AG08396 (cell line): ENCODE results near the gene MYPOP.
A peak's percentile ranks its signal among the peaks of the same experiment; 100 is the strongest.
"Not testable (repeated sequence)": the region's sequence is repeated elsewhere in the genome, so short reads cannot be mapped to it uniquely, and the experiment has no call there.

Experiments used
- DNase-seq: peaks from one replicate; pipeline ENCODE4 v3.0.0; 2012; ENCODE audit warnings: low spot score, mixed read lengths

MYPOP gene

DNA sequence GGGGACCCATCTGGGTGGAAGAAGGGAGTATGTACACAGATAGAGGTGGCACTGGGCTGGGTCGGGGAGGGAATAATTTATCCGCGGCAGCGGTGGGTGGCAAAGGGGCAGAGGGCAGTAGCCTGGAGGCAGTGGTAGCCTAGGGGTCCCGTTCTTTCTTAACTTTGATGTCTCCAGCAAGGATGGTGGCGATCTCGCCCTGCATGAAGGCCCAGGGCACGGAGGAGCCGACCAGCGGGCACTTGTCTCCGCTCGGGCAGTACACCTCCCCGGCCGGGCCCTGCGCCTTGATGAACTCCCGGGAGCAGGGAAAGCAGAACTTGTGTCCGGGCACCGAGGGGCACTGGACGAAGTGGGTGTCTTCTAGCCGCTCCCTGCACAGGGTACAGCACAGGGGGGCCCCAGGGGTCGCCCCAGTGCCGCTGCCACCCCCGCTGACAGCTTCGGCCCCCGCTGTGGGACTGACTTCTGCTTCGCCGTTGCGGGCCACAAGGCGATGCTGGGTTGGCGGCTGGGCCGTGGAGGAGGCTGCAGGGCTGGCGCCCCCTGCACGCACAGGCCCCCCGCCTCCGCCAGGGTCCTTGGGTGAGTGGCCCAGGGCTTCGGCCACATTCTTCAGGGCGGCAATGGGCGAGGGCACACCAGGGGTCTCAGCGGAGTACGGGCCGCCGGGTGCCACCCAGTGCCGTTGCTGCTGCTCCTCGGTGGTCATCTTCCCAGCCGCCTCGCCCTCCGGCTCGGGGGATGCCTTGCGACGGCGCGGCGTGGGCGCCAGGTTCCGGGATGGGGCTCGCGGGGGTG lies 18.3 kb downstream of the MYPOP start:
- no peak for DNase-seq

DNA sequence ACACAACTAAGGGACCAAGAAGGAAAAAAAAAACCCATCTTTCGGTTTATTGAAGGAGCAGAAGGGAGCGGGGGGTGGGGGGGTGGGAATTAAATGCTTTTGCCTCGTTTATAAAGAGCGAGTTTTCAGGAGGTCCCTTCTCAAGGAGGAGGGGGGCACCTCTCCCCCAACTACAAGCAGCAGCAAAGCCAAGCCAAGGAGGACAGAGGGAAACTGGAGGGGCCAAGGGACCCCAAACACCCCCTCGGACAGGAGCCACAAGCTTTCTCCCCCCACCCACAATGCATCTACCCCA lies 18.9 kb downstream of the MYPOP start:
- DNase-seq: no peak

DNA sequence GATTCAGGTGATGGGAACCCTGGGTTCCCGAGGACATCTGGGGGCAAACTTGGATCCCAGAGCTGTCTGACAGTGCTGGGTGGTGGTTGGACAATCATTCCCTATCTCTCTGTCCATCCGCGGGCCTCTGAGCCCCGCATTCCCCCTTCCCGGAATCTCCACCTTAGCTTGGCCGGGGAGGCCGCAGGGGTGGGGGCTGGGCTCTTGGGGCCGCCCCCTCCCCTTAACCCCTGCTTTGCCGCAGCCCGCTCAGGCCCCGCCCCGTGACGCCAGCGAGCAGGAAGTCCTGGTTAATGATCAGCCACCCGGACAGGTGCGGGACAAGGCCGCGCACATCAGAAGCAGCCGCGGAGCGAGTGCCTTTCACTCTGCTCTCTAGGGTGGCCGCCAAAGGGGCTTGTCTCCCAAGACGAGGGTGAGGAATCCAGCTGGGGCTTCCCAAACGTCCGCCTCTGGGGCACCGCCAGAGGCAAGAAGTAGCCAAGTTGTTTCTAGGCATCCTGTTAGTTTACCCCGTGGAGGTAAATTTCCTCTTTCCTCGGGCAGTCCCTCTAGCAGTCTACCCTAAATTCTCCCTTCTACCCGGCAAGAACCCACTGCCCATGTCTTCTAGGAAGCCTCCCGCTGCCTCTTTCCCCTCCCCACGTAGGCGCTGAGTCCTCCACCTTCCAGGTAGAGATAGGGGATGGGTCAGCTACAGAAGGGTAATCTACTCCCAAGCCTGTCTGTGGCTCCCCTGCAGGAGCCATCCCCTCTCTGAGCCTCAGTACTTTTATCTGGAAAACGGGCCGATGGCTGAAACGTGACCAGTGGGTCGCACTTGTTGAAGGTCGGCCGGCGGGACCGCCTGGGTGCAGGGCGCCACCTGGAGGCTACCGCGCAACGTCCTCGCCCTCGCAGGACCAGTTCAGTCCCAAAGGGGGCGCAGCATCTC lies 19.5 kb downstream of the MYPOP start:
- DNase-seq: peak; percentile 93

DNA sequence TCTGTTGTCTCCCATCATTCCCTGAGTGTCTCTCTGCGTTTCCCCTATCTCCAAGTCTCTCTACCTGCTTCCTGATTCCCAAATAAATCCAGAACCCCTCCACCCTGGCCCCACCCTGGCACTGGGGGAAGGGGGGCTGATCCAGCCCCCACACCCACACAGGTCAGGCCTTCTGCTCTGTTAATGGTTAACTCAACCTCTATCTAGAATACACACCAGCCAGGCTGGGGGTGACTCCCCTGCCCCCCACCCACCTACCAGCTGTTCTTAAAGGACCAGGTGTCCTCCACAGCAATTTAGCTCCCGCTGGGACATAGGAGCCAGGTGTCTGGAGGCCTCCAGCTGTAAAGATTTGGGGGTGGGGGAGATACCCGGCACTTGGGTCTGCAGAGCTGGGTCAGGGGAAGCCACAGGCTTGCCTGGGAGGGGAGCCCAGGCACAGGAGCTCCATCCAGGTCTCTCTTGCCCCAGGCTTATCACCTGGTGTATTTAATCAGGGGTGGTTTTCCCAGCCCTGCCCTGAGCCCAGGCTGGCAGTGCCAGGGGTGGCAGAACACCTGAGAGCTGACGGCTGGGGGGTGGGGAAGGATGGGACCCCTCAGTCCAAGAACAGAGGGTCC lies 20.4 kb downstream of the MYPOP start:
- no peak for DNase-seq

DNA sequence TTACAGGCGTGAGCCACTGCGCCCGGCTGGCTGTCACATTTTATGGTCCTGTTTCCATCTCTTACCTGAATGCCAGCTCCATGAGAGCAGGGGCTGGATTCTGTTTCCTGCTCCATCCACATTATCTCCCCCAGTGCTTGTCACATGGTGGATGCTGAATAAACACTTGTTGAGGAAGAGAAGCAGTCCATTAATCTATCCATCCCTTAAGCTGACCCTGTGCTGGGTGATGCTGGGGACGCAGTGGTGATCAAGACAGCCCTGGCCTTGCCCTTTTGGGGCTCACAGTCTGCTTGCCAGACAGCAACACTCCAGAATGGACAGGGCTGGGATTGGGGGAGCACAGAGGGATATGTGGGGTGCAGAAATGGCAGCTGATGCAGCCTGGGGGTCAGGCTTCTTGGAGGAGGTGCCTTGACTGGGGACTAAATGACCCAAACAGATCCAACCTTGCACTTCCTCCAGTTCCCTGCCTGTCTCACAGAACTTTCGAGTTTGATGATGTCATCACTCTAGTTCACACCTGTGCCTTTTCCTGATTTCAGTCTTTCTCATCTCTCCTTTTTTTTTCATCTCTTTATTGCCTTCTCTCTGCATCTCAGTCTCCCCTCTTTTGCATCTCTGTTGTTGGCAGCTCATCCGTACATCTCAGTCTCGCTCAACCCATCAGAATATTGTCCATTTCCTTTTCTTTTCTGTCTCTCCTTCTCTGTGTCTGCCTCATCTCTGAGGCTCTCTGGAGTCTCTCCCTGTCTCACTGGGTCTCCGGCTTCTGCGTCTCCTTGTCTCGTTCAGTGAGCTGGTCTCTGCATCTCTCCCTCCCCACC lies 21.1 kb downstream of the MYPOP start:
- DNase-seq: no peak

DNA sequence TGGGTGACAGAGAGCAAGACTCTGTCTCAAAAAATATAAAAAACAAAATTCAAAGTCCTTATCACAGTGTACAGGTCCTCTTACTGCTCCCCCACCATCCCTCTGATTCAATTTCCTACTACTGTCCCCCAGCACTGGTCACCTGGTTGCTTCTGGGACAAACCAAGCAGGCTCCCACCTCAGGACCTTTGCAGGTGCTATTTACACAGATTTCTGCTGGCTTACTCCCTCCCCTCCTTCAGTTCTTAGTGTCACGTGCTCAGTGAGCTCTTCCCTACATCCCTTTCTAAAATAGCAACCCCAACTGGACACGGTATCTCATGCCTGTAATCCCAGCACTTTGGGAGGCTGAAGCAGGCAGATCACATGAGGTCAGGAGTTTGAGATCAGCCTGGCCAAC lies 22.4 kb downstream of the MYPOP start:
- DNase-seq: no peak

DNA sequence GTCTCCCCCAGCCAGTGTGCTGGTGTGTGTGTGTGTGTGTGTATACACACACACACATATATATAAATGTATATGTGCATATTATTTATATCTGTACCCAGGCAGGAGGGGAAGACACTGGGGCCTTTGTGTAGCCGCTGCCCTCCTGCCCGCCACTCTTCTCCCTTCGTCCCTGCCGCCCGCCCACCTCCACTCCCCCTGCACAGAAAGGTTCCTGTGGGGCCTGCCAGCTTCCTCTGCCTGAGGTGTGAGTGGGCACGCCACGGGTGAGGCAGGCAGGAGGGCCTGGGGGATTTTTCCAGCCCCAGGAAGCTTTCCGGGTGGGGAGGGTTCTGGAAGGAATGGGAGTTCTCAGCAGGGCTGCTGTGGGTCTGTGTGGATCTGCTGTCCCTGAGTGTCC lies 23.4 kb downstream of the MYPOP start:
- DNase-seq: no peak

DNA sequence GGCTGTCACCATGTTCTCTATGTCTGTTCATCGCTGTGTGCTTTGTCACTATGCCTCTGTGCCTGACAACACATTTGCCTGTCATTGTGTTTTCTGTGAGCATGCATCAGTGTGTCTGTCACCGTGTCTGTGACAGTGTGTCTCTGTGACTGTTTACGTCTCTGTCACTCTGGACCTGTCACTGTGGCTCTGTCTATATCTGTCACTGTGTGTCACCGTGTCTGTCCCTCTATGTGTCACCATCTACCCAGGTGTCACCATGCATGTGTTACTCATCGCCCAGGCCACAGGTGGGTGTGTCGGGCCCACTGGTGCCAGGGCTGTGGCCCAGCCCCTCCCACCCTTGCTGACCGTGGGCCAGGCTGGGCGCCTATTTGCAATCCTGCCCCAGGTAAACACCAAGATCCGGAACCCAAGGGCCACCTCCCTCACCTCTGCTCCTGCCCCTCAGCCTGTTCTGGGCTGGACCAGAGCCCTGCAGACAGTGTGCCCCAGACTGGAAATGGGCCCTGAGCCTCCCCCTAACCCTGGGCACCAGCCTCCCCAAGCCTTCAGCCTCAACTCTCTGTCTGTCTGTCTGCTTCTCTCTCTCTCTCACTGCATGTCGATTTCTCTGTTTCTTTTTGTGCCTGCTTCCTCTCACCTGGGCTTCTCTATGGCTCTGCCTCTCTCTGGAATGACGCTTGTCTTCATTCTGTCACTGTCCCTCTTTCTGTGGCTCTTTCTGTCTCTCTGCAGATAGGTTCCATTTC lies 24.2 kb downstream of the MYPOP start:
- no peak for DNase-seq

DNA sequence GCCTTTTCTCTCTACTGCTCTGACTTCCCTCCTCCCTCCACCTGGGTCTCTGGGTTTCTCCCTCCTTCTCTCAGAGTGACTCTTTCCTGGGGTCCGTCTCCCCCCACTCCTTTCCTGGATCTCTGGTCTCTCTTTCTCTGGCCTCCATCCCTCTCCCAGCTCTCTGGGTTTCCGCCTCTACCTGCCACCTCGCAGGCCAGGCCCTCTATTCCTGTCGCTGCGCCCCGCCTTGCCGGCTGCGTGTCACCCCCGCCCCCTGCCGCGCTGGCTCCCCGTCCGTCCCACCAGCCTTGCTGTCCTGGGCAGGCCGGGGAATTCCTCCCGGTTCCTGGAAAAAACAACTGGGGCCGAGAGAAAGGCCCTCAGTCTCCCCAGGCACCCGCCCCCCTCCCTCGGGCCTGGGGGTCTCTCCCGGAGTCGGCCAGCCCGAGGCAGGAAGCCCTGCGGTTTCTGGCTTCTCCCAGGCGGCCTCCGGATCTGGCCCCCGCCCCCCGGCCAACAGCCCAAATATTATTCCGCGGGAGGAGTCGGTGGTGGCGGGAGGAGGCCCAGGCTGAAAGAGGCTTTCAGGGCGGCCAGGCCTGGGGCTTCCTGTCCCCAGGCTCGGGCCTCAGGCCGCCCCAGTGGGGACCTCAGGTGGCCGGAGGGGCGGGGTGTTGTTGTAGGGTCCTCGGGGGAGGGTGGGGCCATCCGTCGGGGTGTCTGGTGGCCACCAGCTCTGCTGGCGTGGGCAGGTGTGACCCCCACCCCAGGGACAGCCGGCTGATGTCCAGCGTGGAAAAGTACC lies 25.8 kb downstream of the MYPOP start:
- no peak for DNase-seq

DNA sequence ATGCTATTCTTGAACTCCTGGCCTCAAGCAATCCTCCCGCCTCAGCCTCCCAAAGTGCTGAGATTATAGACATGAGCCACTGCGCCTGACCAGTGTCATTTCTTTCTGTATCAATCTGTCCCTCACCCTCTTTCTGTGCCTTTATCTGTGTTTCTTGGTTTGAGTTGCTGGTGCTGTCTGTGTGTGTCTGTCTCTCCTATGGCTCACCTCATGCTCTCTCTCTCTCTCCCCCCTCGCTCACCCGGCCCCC lies 26.3 kb downstream of the MYPOP start:
- DNase-seq: no peak

DNA sequence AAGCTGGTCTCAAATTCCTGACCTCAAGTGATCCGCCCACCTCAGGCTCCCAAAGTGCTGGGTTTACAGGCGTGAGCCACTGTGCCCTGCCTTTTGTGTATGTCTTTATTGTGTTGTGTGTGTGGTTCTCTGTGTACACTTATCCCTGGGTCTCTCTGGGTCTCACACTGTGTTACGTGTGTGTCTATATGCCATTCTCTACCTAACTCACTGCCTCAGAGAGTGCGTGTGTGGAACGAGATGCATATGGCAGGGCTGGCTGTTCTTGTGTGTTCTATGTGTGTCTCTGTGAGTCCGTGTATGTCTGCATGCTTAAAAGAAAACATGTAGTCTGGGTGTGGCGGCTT lies 27.8 kb downstream of the MYPOP start:
- DNase-seq: no peak

DNA sequence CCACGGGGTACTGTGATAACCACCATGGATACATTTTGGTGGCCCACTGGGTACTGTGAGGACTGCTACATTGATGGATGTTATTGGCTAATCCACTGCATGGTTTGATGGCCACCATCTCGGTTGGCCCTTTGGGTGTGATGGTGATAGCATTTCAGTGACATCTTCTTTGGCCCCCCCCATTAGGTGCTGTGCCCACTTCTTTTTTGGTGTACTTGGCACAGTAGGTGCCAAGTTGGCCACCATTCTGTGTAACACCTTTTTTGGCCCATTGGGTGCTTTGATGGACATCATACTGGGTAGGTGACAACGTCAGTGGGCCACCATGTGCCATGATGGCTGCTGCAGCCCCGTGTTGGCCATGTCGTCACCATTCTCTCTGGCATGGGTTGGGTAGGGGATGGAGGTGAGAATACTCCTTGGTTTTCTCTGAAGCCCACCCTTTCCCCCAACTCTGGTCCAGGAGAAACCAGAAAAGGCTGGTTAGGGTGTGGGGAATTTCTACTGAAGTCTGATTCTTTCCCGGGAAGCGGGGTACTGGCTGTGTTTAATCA lies 29.1 kb downstream of the MYPOP start:
- DNase-seq: no peak

DNA sequence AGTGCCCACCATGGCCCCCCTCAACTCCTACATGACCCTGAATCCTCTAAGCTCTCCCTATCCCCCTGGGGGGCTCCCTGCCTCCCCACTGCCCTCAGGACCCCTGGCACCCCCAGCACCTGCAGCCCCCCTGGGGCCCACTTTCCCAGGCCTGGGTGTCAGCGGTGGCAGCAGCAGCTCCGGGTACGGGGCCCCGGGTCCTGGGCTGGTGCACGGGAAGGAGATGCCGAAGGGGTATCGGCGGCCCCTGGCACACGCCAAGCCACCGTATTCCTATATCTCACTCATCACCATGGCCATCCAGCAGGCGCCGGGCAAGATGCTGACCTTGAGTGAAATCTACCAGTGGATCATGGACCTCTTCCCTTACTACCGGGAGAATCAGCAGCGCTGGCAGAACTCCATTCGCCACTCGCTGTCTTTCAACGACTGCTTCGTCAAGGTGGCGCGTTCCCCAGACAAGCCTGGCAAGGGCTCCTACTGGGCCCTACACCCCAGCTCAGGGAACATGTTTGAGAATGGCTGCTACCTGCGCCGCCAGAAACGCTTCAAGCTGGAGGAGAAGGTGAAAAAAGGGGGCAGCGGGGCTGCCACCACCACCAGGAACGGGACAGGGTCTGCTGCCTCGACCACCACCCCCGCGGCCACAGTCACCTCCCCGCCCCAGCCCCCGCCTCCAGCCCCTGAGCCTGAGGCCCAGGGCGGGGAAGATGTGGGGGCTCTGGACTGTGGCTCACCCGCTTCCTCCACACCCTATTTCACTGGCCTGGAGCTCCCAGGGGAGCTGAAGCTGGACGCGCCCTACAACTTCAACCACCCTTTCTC lies 30.1 kb downstream of the MYPOP start:
- DNase-seq: no peak

DNA sequence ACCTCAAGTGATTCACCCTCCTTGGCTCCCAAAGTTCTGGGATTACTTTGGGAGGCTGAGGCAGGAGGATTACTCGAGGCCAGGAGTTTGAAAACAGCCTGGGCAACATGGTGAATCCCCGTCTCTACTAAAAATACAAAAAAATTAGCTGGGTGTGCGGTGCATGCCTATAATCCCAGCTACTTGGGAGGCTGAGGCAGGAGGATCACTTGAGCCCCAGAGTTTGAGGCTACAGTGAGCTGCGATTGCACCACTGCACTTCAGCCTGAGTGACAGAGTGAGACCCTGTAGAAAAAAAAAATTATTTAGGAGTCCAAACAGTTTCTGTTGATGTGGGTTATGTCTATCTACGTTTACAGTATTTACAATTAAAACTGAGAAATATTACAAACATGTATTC lies 31.6 kb downstream of the MYPOP start:
- no peak for DNase-seq

DNA sequence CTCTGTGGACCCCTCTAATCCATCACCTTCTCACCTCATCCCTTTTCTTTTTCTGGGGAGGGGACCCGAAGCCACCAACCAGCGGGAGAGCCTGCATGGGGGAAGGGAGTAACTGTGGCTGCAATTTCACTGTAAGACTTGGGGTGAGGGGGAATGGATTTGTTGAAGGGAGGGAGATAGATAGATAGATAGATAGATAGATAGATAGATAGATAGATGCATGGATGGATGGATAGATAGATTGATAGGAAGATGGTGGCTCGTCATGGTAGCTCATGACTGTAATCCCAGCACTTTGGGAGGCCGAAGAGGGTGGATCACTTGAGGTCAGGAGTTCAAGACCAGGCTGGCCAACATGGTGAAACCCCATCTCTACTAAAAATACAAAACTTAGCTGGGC lies 35.2 kb downstream of the MYPOP start:
- DNase-seq: not testable (repeated sequence)

DNA sequence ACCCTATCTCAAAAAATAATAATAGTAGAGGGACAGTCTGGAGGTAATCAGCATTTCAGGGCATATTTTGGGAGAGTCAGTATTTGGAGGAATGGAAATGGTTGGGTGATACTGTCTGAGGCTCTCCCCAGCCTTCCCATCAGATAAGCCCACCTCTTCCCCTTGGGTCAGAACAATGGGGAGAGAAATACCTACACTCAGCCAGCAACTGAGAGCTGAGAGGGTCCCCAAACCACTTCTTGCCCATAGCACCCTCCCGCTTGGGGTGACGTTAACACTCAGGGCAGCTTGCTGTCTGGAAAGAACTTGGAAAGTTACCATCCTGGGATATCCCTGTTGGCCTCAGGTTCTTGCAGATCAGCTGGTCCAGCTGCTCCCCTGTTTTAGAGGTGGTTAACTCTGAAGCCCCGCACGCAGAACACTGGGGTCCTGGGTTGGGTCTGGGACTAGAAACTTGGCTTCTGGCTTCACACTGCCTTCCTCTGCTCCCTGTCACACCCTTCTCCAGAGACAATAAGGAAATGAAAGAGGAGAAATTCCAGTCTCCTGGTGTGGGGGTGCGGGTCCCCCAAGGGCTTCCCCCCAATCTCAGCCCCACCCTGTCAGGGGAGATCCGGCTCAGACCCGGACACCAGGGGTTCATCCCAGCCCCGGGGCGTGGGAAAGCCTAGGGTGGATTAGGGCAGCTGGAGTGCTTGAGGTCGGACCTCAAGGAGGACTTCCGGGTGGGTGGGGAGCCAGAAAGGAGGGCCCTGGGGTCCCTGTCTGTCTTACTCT lies 35.8 kb downstream of the MYPOP start:
- no peak for DNase-seq

DNA sequence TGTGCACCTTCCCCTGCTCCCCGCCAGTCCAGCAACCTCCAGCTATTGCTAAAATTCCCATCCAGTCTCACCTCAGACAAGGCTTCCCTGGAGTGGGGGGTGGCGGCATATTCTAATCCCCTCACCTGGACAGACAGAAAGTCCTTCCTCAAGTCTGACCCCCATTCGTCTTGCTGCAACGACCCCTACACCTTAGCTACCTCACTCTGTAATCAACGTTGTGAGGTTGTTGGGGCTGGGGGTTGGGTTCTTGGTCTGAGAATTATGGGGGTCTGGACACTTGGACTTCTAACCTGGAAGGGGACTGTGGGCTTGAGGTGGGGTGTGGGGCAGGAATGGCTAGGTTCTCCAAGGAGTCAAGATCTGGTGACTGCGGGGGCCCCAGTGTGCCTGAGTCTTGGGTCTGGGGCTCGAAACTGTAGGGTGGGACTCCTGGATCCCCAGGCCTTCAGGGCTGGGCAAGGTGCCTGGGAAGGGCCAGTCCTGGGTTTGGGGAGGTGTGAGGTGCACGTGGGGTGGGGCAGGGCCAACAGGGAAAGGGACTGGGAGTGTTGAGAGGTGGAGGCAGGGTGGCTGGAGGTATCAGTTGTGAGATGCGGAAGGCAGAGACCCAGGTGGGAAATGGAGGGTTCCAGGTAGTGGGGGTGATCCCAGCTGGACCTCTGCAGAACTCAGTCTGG lies 37.0 kb downstream of the MYPOP start:
- no peak for DNase-seq

DNA sequence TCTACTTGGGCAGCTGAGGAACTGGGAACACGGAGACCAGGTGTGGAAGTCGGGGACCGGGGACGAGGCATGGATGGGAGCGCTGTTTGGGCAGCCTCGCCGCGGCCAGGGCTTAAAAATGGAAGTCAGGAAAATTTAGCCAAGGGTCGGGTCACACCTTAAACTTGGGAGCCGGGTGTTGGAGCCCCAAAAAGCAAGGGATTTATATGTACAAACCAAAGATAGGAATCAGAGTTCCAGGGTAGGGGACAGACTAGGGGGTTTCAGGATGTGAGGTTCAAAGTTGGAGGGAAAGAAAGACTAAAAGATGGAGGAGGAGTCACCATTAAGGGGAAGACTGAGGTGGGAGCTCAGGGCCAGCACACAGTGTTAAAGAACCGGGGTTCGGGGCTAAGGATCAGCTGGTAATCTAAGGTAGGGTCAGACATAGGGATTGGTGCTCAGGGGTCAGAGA lies 37.8 kb downstream of the MYPOP start:
- DNase-seq: no peak
